ENCODE measurements around the gene GCN1. TPM values are rescaled to one million over a fixed set of nuclear protein-coding genes. Genes with fewer than 3 reads are reported as not detected.

The GCN1 gene
- total RNA-seq, 2 donors from 2014 or later = 39.3 to 120 TPM

DNA sequence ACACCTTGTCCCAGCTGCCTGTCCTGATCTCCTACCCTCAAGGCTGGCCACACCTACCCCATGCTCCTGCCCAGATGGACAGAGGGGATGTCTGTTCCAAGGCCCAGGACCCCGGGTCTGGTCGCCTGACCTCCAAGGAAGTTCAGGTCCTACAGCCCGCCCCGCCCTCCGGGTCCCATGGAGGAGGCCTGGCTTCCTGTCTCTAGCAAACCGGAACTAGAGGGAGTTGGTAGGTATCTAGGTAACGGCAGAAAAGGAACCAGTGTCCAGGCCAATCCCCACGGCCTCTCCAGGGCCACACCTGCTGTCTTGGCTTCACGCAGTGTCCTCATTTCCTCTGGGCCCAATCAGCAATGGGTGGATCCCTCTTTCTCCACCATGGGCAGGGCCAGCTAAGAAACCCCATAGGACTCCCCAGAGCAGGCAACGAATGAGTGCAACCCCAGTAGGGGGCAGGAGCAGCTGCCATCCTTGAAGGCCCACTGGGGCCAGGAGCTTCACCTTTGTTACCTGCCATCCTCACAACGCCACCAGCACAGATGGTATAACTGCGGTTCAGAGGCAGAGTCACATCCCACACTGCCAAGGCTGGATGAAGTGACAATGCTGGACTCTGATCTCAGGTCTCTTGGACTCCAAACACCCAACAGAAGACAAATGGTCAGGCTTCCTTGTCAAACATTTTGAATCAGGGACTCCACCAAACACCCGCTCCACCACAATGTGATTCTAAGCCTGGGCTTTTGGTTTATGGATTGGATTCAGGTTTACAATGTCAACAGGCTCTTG lies 31.5 kb upstream of the GCN1 start:
- H3K9me3 ChIP-seq = no peaks in the 10 kb centered on the region
- peaks cover 8 to 19% of the 10 kb centered on the region in 2 donors for H3K36me3 ChIP-seq
- no peak overlapping the region for H3K4me3 ChIP-seq
- no peak for DNase-seq (ENCODE audit: low spot score)
- H3K4me1 ChIP-seq (replicated peaks) = peaks cover 37% of the 10 kb centered on the region
- 66% methylated on average over 13 of the region's 13 CpGs for WGBS
- H3K27me3 ChIP-seq (replicated peaks; ENCODE audit: insufficient read depth) = no peaks in the 10 kb centered on the region
- TF ChIP-seq POLR2AphosphoS5 (IDR thresholded peaks at IDR 0.05) (no peak), POLR2A (IDR thresholded peaks at IDR 0.05) (no peak)
- TF ChIP-seq, protein P1, sequence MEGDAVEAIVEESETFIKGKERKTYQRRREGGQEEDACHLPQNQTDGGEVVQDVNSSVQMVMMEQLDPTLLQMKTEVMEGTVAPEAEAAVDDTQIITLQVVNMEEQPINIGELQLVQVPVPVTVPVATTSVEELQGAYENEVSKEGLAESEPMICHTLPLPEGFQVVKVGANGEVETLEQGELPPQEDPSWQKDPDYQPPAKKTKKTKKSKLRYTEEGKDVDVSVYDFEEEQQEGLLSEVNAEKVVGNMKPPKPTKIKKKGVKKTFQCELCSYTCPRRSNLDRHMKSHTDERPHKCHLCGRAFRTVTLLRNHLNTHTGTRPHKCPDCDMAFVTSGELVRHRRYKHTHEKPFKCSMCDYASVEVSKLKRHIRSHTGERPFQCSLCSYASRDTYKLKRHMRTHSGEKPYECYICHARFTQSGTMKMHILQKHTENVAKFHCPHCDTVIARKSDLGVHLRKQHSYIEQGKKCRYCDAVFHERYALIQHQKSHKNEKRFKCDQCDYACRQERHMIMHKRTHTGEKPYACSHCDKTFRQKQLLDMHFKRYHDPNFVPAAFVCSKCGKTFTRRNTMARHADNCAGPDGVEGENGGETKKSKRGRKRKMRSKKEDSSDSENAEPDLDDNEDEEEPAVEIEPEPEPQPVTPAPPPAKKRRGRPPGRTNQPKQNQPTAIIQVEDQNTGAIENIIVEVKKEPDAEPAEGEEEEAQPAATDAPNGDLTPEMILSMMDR (IDR thresholded peaks at IDR 0.05) = no peak
- intact Hi-C loops (cut with DNase I) = no loop called here
- H3K27ac ChIP-seq = peak overlapping the region in 1 of 2 donors; percentile 48

DNA sequence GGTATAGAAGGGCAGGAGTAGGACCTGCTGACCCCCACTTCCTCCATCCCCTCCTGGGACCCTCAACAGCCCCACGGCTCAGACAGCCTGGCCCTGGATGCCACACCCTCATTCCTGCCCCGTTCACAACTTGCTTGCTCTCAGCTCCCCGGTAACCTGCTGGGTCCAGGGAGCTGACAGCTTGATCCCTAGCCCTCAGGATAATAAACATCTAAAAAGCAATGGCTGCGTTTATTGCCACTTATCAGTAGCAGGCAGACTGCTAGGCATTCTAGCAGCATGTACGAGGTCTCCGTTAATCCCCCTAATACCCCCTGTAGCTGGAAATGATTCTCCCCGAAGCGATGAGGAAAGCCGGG lies 30.7 kb upstream of the GCN1 start:
- Histone ChIP-seq H3K36me3 (peaks cover 8 to 26% of the 10 kb centered on the region in 2 donors), H3K27me3 (replicated peaks; ENCODE audit: insufficient read depth) (no peaks in the 10 kb centered on the region), H3K4me1 (replicated peaks) (peaks cover 30% of the 10 kb centered on the region), H3K27ac (peak overlapping the region; percentile 48 to 50), H3K4me3 (peak overlapping the region in 1 of 2 donors; percentile 10), H3K9me3 (no peaks in the 10 kb centered on the region)
- 34% methylated on average over 9 of the region's 9 CpGs for WGBS
- TF ChIP-seq, protein P1 (IDR thresholded peaks at IDR 0.05) = no peak
- TF ChIP-seq POLR2A (IDR thresholded peaks at IDR 0.05) = no peak
- TF ChIP-seq POLR2AphosphoS5 (IDR thresholded peaks at IDR 0.05) = no peak
- intact Hi-C loops (cut with DNase I) = no loop called here
- DNase-seq (ENCODE audit: low spot score) = no peak

DNA sequence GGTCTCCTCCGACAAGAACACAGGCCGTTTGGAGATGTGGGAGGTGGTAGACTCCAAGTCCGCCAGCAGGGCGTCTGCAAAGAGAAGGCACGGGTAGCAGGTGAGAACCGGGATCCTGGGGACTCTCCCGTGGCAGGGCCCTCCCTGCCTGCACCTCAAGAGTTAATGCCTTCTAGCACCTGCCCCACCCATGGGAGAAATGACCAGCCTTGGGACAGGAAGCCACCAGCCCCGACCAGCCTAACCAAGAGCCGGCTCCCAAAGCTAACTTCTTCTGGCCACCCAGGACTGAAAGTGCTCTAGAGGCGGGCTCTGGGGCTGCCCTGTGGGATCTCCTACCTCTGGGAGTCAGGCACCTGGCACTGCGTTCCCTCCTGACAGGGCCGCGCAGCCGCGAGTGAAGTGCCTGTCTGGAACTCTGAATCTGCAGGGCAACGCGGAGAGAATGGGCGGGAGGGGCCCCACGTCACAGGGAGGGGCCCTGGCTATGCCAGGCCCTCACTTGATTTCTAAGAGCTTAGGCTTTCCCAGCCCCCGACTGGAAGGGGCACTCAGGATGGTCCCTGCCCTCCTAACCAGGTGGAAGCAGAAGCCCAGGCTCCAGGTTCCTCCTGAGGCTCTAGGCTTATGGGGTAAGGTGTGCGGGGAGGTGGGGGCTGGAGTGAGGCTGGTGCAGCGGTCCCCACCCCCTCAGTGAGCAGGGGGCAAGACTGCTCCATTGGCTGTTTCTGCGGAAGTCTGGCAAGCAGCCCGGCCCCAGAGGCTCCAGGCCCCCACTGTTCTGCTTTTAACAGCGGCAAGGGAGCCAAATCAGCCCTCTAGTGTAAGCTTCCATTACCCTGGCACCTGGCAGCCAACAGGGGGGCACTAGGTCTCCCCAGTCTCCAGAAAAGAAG lies 30.0 kb upstream of the GCN1 start:
- Histone ChIP-seq H3K27ac (peak overlapping the region; percentile 48 to 50), H3K36me3 (peaks cover 9 to 29% of the 10 kb centered on the region in 2 donors), H3K27me3 (replicated peaks; ENCODE audit: insufficient read depth) (no peaks in the 10 kb centered on the region), H3K4me3 (peak overlapping the region in 1 of 2 donors; percentile 10), H3K4me1 (replicated peaks) (peaks cover 23% of the 10 kb centered on the region), H3K9me3 (no peaks in the 10 kb centered on the region)
- peak; percentile 36 for DNase-seq (ENCODE audit: low spot score)
- TF ChIP-seq POLR2A (IDR thresholded peaks at IDR 0.05) (peak; percentile 21), POLR2AphosphoS5 (IDR thresholded peaks at IDR 0.05) (no peak)
- TF ChIP-seq, protein P1 (IDR thresholded peaks at IDR 0.05) = no peak
- whole genome bisulfite sequencing = 40% methylated on average over 24 of the region's 25 CpGs
- intact Hi-C loops (cut with DNase I) = no loop called here

GRCh38 chr12:120223458-120224303 lies 29.2 kb upstream of the GCN1 start:
- intact Hi-C loops (cut with DNase I) = no loop called here
- H3K27ac ChIP-seq = no peak overlapping the region
- peaks cover 15% of the 10 kb centered on the region for H3K4me1 ChIP-seq (replicated peaks)
- no peaks in the 10 kb centered on the region for H3K9me3 ChIP-seq
- 85% methylated on average over 19 of the region's 19 CpGs for WGBS
- no peak for TF ChIP-seq POLR2AphosphoS5 (IDR thresholded peaks at IDR 0.05)
- TF ChIP-seq, protein P1 (IDR thresholded peaks at IDR 0.05) = no peak
- TF ChIP-seq POLR2A (IDR thresholded peaks at IDR 0.05) = no peak
- H3K36me3 ChIP-seq = peaks cover 18 to 38% of the 10 kb centered on the region in 2 donors
- no peaks in the 10 kb centered on the region for H3K27me3 ChIP-seq (replicated peaks; ENCODE audit: insufficient read depth)
- H3K4me3 ChIP-seq = no peak overlapping the region
- no peak for DNase-seq (ENCODE audit: low spot score)

Data from prostate gland (tissue), 2 donors.